ENCODE results near the gene AFAP1L2. TPM values are rescaled to one million over a fixed set of nuclear protein-coding genes. Genes with fewer than 3 reads are reported as not detected.
A peak's percentile ranks its signal among the peaks of the same experiment; 100 is the strongest.

Gene AFAP1L2
- total and polyA plus RNA-seq, 2 experiments from 2014 or later = not detected

- H3K79me2 ChIP-seq (ENCODE audit: insufficient read depth) = no peaks in the 10 kb centered on the region
- H3K9me2 ChIP-seq (ENCODE audit: insufficient read depth) = no peaks in the 10 kb centered on the region
- TF ChIP-seq EZH2 (IDR thresholded peaks at IDR 0.05; ENCODE audit: insufficient read depth, poor library complexity, severe bottlenecking) = no peak
- no peak for TF ChIP-seq EZH2phosphoT487 (IDR thresholded peaks at IDR 0.05; ENCODE audit: insufficient read depth, low read depth)
- H3K9me3 ChIP-seq (ENCODE audit: low read depth) = no peaks in the 10 kb centered on the region
- H2AFZ ChIP-seq = no peak overlapping the region
- H3K9ac ChIP-seq = no peak overlapping the region
- H3K36me3 ChIP-seq (ENCODE audit: low read depth) = no peaks in the 10 kb centered on the region
- peaks cover 6% of the 10 kb centered on the region; the same call in 1 of the 2 replicates for H3F3A ChIP-seq (ENCODE audit: insufficient read depth)
- DNase-seq = peak; percentile 17
- in situ Hi-C loops (cut with MboI) = no loop called here
- no peak overlapping the region for H3K4me2 ChIP-seq (ENCODE audit: unreplicated experiment)
- no peak overlapping the region for H3K4me3 ChIP-seq
- no peak overlapping the region for H3K27ac ChIP-seq
- WGBS, 2 experiments (ENCODE audit: low coverage in 1 of 2, low lambda C conversion rate in 2 of 2, missing lambda C conversion rate in 2 of 2) = 42 to 47% methylated on average over 11 to 14 of the region's 14 CpGs
- H3K27me3 ChIP-seq (replicated peaks; ENCODE audit: insufficient read depth) = peaks cover 10% of the 10 kb centered on the region; the same call in 1 of the 2 replicates
- peaks cover 15% of the 10 kb centered on the region for H3K4me1 ChIP-seq (ENCODE audit: insufficient read depth)
- no peaks in the 10 kb centered on the region for H4K20me1 ChIP-seq (ENCODE audit: insufficient read depth)
These were observed 102.2 kb downstream of the AFAP1L2 start for GRCh38 chr10:114301951-114302710.

GRCh38 chr10:114301177-114301576 lies 103.1 kb downstream of the AFAP1L2 start:
- no peaks in the 10 kb centered on the region for H3K36me3 ChIP-seq (ENCODE audit: low read depth)
- H3K27me3 ChIP-seq (replicated peaks; ENCODE audit: insufficient read depth) = peaks cover 10% of the 10 kb centered on the region; the same call in 1 of the 2 replicates
- H3K27ac ChIP-seq = no peak overlapping the region
- in situ Hi-C loops (cut with MboI) = no loop called here
- H3K4me1 ChIP-seq (ENCODE audit: insufficient read depth) = peaks cover 7% of the 10 kb centered on the region
- H3K9ac ChIP-seq = no peak overlapping the region
- no peaks in the 10 kb centered on the region for H4K20me1 ChIP-seq (ENCODE audit: insufficient read depth)
- no peaks in the 10 kb centered on the region for H3K79me2 ChIP-seq (ENCODE audit: insufficient read depth)
- H3K9me2 ChIP-seq (ENCODE audit: insufficient read depth) = no peaks in the 10 kb centered on the region
- no peak overlapping the region for H2AFZ ChIP-seq
- DNase-seq = no peak
- H3F3A ChIP-seq (ENCODE audit: insufficient read depth) = peaks cover 6% of the 10 kb centered on the region; the same call in 1 of the 2 replicates
- H3K4me3 ChIP-seq = no peak overlapping the region
- no peaks in the 10 kb centered on the region for H3K9me3 ChIP-seq (ENCODE audit: low read depth)
- TF ChIP-seq EZH2phosphoT487 (IDR thresholded peaks at IDR 0.05; ENCODE audit: insufficient read depth, low read depth) (no peak), EZH2 (IDR thresholded peaks at IDR 0.05; ENCODE audit: insufficient read depth, poor library complexity, severe bottlenecking) (no peak)
- 89 to 95% methylated on average over 9 of the region's 9 CpGs for WGBS, 2 experiments (ENCODE audit: low coverage in 1 of 2, low lambda C conversion rate in 2 of 2, missing lambda C conversion rate in 2 of 2)
- no peak overlapping the region for H3K4me2 ChIP-seq (ENCODE audit: unreplicated experiment)

- Histone ChIP-seq H3K27ac (no peak overlapping the region), H3K27me3 (replicated peaks; ENCODE audit: insufficient read depth) (peaks cover 10% of the 10 kb centered on the region; the same call in 1 of the 2 replicates), H3K4me3 (no peak overlapping the region), H4K20me1 (ENCODE audit: insufficient read depth) (no peaks in the 10 kb centered on the region), H3K9ac (no peak overlapping the region), H3F3A (ENCODE audit: insufficient read depth) (peaks cover 6% of the 10 kb centered on the region; the same call in 1 of the 2 replicates), H3K4me2 (ENCODE audit: unreplicated experiment) (no peak overlapping the region), H3K36me3 (ENCODE audit: low read depth) (no peaks in the 10 kb centered on the region), H3K79me2 (ENCODE audit: insufficient read depth) (no peaks in the 10 kb centered on the region), H3K9me3 (ENCODE audit: low read depth) (no peaks in the 10 kb centered on the region), H2AFZ (no peak overlapping the region), H3K9me2 (ENCODE audit: insufficient read depth) (no peaks in the 10 kb centered on the region), H3K4me1 (ENCODE audit: insufficient read depth) (peaks cover 7% of the 10 kb centered on the region)
- no peak for DNase-seq
- WGBS, 2 experiments (ENCODE audit: low coverage in 1 of 2, low lambda C conversion rate in 2 of 2, missing lambda C conversion rate in 2 of 2) = 79 to 87% methylated on average over 16 of the region's 16 CpGs
- no peak for TF ChIP-seq EZH2 (IDR thresholded peaks at IDR 0.05; ENCODE audit: insufficient read depth, poor library complexity, severe bottlenecking)
- TF ChIP-seq EZH2phosphoT487 (IDR thresholded peaks at IDR 0.05; ENCODE audit: insufficient read depth, low read depth) = no peak
- in situ Hi-C loops (cut with MboI) = no loop called here
These were observed 104.2 kb downstream of the AFAP1L2 start for GRCh38 chr10:114300036-114300645.

- Histone ChIP-seq H4K20me1 (ENCODE audit: insufficient read depth) (no peaks in the 10 kb centered on the region), H3F3A (ENCODE audit: insufficient read depth) (no peaks in the 10 kb centered on the region), H3K36me3 (ENCODE audit: low read depth) (no peaks in the 10 kb centered on the region), H3K9ac (no peak overlapping the region), H2AFZ (no peak overlapping the region), H3K4me2 (ENCODE audit: unreplicated experiment) (no peak overlapping the region), H3K4me3 (no peak overlapping the region), H3K4me1 (ENCODE audit: insufficient read depth) (no peaks in the 10 kb centered on the region), H3K27ac (no peak overlapping the region), H3K79me2 (ENCODE audit: insufficient read depth) (no peaks in the 10 kb centered on the region), H3K27me3 (replicated peaks; ENCODE audit: insufficient read depth) (peaks cover 10% of the 10 kb centered on the region; the same call in 1 of the 2 replicates), H3K9me3 (ENCODE audit: low read depth) (peaks cover 4% of the 10 kb centered on the region), H3K9me2 (ENCODE audit: insufficient read depth) (no peaks in the 10 kb centered on the region)
- 82% methylated on average over 14 of the region's 14 CpGs for WGBS, 2 experiments (ENCODE audit: low coverage in 1 of 2, low lambda C conversion rate in 2 of 2, missing lambda C conversion rate in 2 of 2)
- no peak for DNase-seq
- TF ChIP-seq EZH2 (IDR thresholded peaks at IDR 0.05; ENCODE audit: insufficient read depth, poor library complexity, severe bottlenecking) = no peak
- no peak for TF ChIP-seq EZH2phosphoT487 (IDR thresholded peaks at IDR 0.05; ENCODE audit: insufficient read depth, low read depth)
- in situ Hi-C loops (cut with MboI) = no loop called here
These were observed 107.1 kb downstream of the AFAP1L2 start for GRCh38 chr10:114297136-114297705.
